OCI-LY7 (cell line): ENCODE data around the gene NTNG2. TPM values are rescaled to one million over a fixed set of nuclear protein-coding genes. Genes with fewer than 3 reads are reported as not detected.

Experiments used
- BruUV-seq: library from RNA; stranded (reverse); fragments of 400-500 nt; replicated peaks from 2 replicates; lab custom pipeline; 2021; lab: Mats Ljungman, UMichigan
- CTCF ChIA-PET: fragments of 300-600 bp; sonication (Branson Sonifier 250); formaldehyde crosslinking; loops from one replicate; lab custom pipeline; 2022; ENCODE audit warnings: antibody characterized with exemption; ENCODE audit not compliant: unreplicated experiment; lab: Charles Lee
- POLR2A ChIA-PET: fragments of 300-600 bp; sonication (Branson Sonifier 250); formaldehyde crosslinking; loops from one replicate; lab custom pipeline; 2022; ENCODE audit warnings: antibody characterized with exemption; lab: Charles Lee
- DNase-seq: peaks from one replicate; pipeline ENCODE4 v3.0.0-alpha.2; 2015; ENCODE audit warnings: low spot score
- H2AFZ ChIP-seq: fragments of 200-600 bp; sonication (generic), shearing (Covaris generic); 2 replicates; pipeline ENCODE4 v1.6.1; 2014; ENCODE audit warnings: mild to moderate bottlenecking, antibody characterized with exemption, low read length, moderate library complexity
- H3K27ac ChIP-seq: fragments of 200-600 bp; sonication (generic); 2 replicates; pipeline ENCODE4 v1.5.1; 2014; ENCODE audit warnings: mixed run types, low read depth, mild to moderate bottlenecking, moderate library complexity, low read length, inconsistent platforms; ENCODE audit not compliant: poor library complexity, severe bottlenecking
- H3K36me3 ChIP-seq: fragments of 200-600 bp; sonication (generic); 2 replicates; pipeline ENCODE4 v1.6.1; 2014; ENCODE audit warnings: mild to moderate bottlenecking, antibody characterized with exemption, low read length, moderate library complexity, mixed read lengths; ENCODE audit not compliant: insufficient read depth
- H3K4me1 ChIP-seq: fragments of 200-600 bp; sonication (generic); 2 replicates; pipeline ENCODE4 v1.5.1; 2014; ENCODE audit warnings: mild to moderate bottlenecking, low read length; ENCODE audit not compliant: insufficient read depth, poor library complexity, severe bottlenecking
- H3K4me2 ChIP-seq: fragments of 200-600 bp; sonication (generic); 2 replicates; pipeline ENCODE4 v1.6.1; 2014; ENCODE audit warnings: mild to moderate bottlenecking, low read length
- H3K4me3 ChIP-seq: fragments of 200-600 bp; sonication (generic); 2 replicates; pipeline ENCODE4 v1.5.1; 2014; ENCODE audit warnings: mild to moderate bottlenecking, low read depth, low read length; ENCODE audit not compliant: poor library complexity, severe bottlenecking
- H3K79me2 ChIP-seq: fragments of 200-600 bp; sonication (generic); 2 replicates; pipeline ENCODE4 v1.6.1; 2016; ENCODE audit warnings: low read depth, mild to moderate bottlenecking, low read length, moderate library complexity, mixed read lengths; ENCODE audit not compliant: insufficient read depth
- H3K9me2 ChIP-seq: fragments of 200-600 bp; sonication (generic); 2 replicates; pipeline ENCODE4 v1.6.1; 2016; ENCODE audit warnings: mild to moderate bottlenecking, low read length, mixed read lengths; ENCODE audit not compliant: insufficient read depth
- H3K9me3 ChIP-seq: fragments of 200-600 bp; sonication (generic); 2 replicates; pipeline ENCODE4 v1.6.1; 2014; ENCODE audit warnings: mild to moderate bottlenecking, mixed run types, low read length, mixed read lengths
- H4K20me1 ChIP-seq: fragments of 200-600 bp; sonication (generic); 2 replicates; pipeline ENCODE4 v1.6.1; 2014; ENCODE audit warnings: mild to moderate bottlenecking, antibody characterized with exemption, low read length, moderate library complexity, mixed read lengths; ENCODE audit not compliant: insufficient read depth
- CTCF ChIP-seq: fragments of 200-600 bp; sonication (generic); conservative IDR thresholded peaks from 2 replicates; pipeline ENCODE4 v1.5.1; 2014; ENCODE audit warnings: mild to moderate bottlenecking, antibody characterized with exemption, low read length, moderate library complexity, mixed read lengths
- EZH2phosphoT487 ChIP-seq: fragments of 200-600 bp; sonication (generic); IDR thresholded peaks from 2 replicates; pipeline ENCODE4 v1.6.1; 2018; ENCODE audit warnings: low read depth, borderline replicate concordance, mild to moderate bottlenecking, mixed run types, antibody characterized with exemption, low read length, moderate library complexity, mixed read lengths
- intact Hi-C: fragments of 100-400 bp; cut with micrococcal nuclease; formaldehyde crosslinking; loops from one replicate; pipeline ENCODE4 v1.10.0; 2022; ENCODE audit not compliant: unreplicated experiment
- total RNA-seq, 2 experiments: library from RNA; depleted of rRNA in 1 of 2; stranded (reverse); fragments of >200 nt in 1 of 2; shearing (Covaris generic) in 1 of 2; gene quantifications; 2 replicates each; pipeline ENCODE4 v1.2.3, GENCODE V29; 2014 to 2022

Gene NTNG2
- total RNA-seq, 2 experiments from 2014 or later = 3.2 to 7.5 TPM

GRCh38 chr9:132185073-132186009, 23.5 kb downstream of the NTNG2 start:
- H3K79me2 ChIP-seq = no peaks in the 10 kb centered on the region
- H3K9me2 ChIP-seq = no peaks in the 10 kb centered on the region
- BruUV-seq = no TSS peak
- H3K27ac ChIP-seq = no peak overlapping the region
- CTCF ChIA-PET = no interaction called here
- no peak overlapping the region for H3K4me2 ChIP-seq
- H3K4me1 ChIP-seq = no peaks in the 10 kb centered on the region
- POLR2A ChIA-PET = interaction anchor here (0.7 kb wide), 1 partner anchor 84 kb away, joined by 6 read pairs; no protein-coding TSS in a partner anchor
- H3K4me3 ChIP-seq = no peak overlapping the region
- DNase-seq = no peak
- H4K20me1 ChIP-seq = no peaks in the 10 kb centered on the region; the same call in 1 of the 2 replicates
- TF ChIP-seq EZH2phosphoT487 = no peak
- TF ChIP-seq CTCF = no peak
- intact Hi-C loops = no loop called here
- H3K9me3 ChIP-seq = no peaks in the 10 kb centered on the region
- H2AFZ ChIP-seq = no peak overlapping the region
- no peaks in the 10 kb centered on the region for H3K36me3 ChIP-seq

GRCh38 chr9:132187121-132187620, 25.3 kb downstream of the NTNG2 start:
- Histone ChIP-seq H2AFZ (no peak overlapping the region), H3K79me2 (no peaks in the 10 kb centered on the region), H3K4me2 (no peak overlapping the region), H3K4me1 (no peaks in the 10 kb centered on the region), H3K36me3 (no peaks in the 10 kb centered on the region), H4K20me1 (no peaks in the 10 kb centered on the region; the same call in 1 of the 2 replicates), H3K9me3 (no peaks in the 10 kb centered on the region), H3K4me3 (no peak overlapping the region), H3K9me2 (no peaks in the 10 kb centered on the region), H3K27ac (no peak overlapping the region)
- DNase-seq = no peak
- POLR2A ChIA-PET = no interaction called here
- TF ChIP-seq EZH2phosphoT487 (no peak), CTCF (no peak)
- CTCF ChIA-PET = no interaction called here
- BruUV-seq = no TSS peak
- intact Hi-C loops = no loop called here

- Histone ChIP-seq H3K9me2 (no peaks in the 10 kb centered on the region), H3K9me3 (no peaks in the 10 kb centered on the region), H2AFZ (no peak overlapping the region), H3K36me3 (no peaks in the 10 kb centered on the region), H3K4me3 (no peak overlapping the region), H3K27ac (no peak overlapping the region), H3K4me1 (no peaks in the 10 kb centered on the region), H3K79me2 (no peaks in the 10 kb centered on the region), H3K4me2 (no peak overlapping the region), H4K20me1 (no peaks in the 10 kb centered on the region)
- POLR2A ChIA-PET = no interaction called here
- intact Hi-C loops = no loop called here
- CTCF ChIA-PET = no interaction called here
- no peak for TF ChIP-seq CTCF
- no peak for TF ChIP-seq EZH2phosphoT487
- no TSS peak for BruUV-seq
- DNase-seq = no peak
These were observed 29.1 kb downstream of the NTNG2 start for GRCh38 chr9:132190966-132191365.
